AG09319 (cell line): ENCODE measurements around the gene GPNMB.
"Not testable (repeated sequence)": the region's sequence is repeated elsewhere in the genome, so short reads cannot be mapped to it uniquely, and the experiment has no call there.

Experiments
- DNase-seq: peaks from one replicate; pipeline ENCODE4 v3.0.0-alpha.2; 2010; ENCODE audit warnings: low read depth; ENCODE audit errors: extremely low read depth
- TF ChIP-seq, protein P1 (sequence below): IDR thresholded peaks from 2 replicates; pipeline ENCODE4 v1.5.1; 2011; ENCODE audit warnings: low read depth, mild to moderate bottlenecking, inconsistent platforms, low read length, moderate library complexity

GPNMB gene

DNA sequence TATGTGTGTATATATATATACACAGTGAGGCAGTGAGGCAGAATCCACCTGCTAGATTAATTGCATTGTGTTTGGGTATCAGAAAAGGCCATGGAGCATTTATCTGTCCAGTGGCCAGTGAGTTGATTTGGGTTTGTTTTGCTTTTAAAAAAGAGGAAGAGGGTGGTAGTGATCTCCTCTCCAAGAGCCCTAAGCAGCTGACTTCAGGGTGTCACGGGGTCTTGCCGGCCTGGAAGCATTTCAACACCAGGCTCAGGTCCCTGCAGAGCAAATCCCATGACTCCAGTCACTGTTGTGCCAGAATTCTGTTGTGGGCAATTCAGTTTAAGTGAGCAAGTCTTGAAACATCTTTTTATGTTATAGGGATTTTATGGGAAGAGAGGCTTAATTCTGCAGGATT, 30.6 kb upstream of the GPNMB start:
- TF ChIP-seq, protein P1, sequence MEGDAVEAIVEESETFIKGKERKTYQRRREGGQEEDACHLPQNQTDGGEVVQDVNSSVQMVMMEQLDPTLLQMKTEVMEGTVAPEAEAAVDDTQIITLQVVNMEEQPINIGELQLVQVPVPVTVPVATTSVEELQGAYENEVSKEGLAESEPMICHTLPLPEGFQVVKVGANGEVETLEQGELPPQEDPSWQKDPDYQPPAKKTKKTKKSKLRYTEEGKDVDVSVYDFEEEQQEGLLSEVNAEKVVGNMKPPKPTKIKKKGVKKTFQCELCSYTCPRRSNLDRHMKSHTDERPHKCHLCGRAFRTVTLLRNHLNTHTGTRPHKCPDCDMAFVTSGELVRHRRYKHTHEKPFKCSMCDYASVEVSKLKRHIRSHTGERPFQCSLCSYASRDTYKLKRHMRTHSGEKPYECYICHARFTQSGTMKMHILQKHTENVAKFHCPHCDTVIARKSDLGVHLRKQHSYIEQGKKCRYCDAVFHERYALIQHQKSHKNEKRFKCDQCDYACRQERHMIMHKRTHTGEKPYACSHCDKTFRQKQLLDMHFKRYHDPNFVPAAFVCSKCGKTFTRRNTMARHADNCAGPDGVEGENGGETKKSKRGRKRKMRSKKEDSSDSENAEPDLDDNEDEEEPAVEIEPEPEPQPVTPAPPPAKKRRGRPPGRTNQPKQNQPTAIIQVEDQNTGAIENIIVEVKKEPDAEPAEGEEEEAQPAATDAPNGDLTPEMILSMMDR = no peak
- DNase-seq = no peak

- no peak for DNase-seq
- TF ChIP-seq, protein P1 = no peak
Observed at GRCh38 chr7:23218196-23218595, 28.4 kb upstream of the GPNMB start.

- TF ChIP-seq, protein P1 = no peak
- no peak for DNase-seq
Observed at GRCh38 chr7:23220690-23221305, 25.8 kb upstream of the GPNMB start.

DNA sequence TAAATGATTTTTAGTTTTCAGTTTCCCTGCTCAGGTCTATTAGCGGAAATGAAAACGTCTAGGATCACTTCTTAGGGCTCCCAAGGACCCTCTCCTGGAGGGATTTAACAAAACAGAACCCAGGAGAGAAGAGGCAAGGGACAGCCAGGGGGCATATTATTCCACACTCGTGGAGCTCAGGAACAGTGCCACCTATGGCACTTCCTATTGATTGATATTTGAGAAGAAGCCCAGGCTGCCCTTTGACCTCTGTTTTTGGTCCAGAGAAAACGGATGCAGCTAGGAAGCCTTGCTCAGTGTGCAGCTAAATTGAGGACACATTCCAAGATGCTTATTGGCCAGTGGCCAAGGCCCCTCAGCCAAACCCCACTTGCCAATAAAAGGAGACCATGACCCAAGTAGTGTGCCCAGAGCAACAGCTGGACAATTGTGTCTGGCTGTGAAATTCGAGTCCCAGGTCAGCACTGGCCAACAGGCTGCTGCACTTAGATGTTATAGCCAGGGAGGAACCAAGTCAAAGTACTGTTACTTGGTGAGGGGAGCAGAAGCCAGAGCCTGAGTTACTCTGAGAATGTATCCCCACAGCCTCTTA, 24.0 kb upstream of the GPNMB start:
- TF ChIP-seq, protein P1 = no peak
- no peak for DNase-seq

DNA sequence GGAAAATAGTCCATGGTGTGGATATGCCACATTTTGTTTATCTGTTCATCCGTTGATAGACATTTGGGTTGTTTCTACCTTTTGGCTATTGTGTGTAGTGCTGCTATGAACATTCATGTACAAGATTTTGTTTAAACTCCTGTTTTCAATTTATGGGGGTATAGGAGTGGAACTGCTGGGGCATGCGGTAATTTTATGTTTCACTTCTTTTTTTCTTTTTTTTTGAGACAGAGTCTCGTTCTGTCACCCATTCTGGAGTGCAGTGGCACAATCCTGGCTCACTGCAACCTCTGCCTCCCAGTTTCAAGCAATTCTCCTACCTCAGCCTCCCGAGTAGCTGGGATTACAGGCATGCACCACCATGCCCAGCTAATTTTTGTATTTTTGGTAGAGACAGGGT, 22.2 kb upstream of the GPNMB start:
- not testable (repeated sequence) for DNase-seq

- TF ChIP-seq, protein P1 = no peak
- DNase-seq = no peak
Observed at GRCh38 chr7:23226844-23227450, 19.6 kb upstream of the GPNMB start.

GRCh38 chr7:23228412-23228811, 18.2 kb upstream of the GPNMB start:
- no peak for DNase-seq
- TF ChIP-seq, protein P1 = no peak

DNA sequence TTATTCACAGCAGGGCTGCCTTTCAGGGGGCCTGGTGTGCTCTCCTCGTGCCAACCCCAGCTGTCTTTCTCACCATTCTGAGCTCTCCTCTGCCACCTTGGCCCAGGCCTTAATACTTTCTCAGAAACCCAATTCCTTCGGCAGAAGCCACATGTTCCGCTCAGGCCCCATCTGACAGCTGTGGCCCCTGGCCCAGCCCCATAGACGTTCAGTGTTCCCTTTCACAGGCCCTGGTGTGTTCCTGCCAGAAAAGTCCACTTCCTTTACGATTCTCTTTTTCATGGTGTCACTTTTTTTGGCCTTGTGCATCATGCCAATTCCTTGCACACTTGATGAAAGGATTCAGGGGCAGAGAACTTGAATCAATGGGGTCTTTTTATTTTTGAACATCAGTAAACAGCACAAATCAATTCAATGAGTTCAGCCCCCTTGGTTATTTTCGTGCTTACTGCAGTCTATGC, 15.9 kb upstream of the GPNMB start:
- TF ChIP-seq, protein P1 = no peak
- no peak for DNase-seq
